ENCODE data around the gene MDH1.
A peak's percentile ranks its signal among the peaks of the same experiment; 100 is the strongest.
"Not testable (repeated sequence)": the region's sequence is repeated elsewhere in the genome, so short reads cannot be mapped to it uniquely, and the experiment has no call there.

MDH1 gene

DNA sequence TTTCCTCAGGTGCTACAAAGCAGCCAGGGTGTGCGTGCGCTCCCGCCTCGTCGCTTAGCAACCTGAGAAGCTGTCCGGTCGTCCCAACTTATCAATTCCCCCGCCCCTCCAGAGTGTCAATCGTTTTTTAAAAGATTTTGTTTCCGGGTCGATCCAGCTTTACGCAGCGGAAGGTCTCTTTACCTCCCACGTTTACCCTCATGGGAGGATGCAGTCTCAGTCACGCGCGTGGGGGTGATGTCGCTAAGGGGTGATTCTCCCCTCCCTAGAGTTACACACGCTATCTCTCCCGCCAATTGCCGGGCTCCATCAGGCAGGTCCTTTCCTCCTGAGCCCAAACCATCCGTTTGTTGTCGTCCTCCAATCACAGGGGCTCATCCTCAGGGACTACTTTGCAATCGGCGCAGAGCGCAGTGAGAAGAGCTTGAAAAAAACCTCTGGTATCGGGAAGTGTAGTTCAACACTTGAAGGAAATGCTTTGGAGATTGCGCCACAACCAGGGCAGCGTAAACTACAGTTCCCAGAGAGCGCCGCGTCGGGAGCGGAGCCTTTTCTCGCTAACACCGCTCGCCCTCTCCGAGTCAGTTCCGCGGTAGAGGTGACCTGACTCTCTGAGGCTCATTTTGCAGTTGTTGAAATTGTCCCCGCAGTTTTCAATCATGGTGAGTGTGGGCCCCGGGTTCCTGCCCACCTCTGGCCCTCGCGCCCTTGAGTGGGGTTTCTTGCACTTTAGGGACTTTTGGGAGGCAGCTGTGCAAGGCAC, at the start of gene MDH1, which contains the start of gene WDPCP:
MDH1 (plus strand) TSS at position 579 of the 763 bp plus-strand sequence; CDS start at position 660, 81 bp downstream.
WDPCP (minus strand) TSS at position 93 of the 763 bp plus-strand sequence. CDS start 206 bp downstream, outside the sequence.
- DNase-seq (ENCODE audit: low spot score): peak; percentile 98

DNA sequence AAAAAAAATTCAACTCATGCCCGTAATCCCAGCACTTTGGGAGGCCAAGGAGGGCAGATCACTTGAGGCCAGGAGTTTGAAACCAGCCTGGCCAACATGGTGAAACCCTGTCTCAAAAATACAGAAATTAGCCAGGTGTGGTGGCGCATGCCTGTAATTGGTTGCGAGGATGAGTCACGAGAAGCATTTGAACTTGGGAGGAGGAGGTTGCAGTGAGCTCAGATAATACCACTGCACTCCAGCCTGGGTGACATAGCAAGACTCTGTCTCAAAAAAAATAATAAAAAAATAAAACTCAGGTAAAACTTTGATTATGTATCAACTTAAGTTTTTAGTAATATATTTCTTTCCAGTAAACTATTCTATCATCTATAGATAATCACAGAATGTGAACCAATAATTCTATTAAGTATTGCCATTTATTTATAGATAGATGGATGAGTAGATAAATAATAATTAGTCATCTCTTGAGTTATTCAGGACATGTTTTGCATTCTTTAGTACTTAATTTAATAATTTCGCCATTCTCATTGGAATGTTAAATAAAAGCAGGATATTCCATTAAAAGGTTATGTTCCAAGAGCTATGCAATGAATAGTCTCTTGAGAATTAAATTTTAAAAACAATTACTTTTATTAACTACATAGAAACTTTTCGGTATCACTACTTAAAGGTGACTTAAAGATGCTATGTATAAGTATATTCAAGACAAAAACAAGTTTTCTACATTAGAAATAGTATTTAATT, 49.2 kb upstream of the MDH1 start:
- DNase-seq (ENCODE audit: low spot score): no peak

DNA sequence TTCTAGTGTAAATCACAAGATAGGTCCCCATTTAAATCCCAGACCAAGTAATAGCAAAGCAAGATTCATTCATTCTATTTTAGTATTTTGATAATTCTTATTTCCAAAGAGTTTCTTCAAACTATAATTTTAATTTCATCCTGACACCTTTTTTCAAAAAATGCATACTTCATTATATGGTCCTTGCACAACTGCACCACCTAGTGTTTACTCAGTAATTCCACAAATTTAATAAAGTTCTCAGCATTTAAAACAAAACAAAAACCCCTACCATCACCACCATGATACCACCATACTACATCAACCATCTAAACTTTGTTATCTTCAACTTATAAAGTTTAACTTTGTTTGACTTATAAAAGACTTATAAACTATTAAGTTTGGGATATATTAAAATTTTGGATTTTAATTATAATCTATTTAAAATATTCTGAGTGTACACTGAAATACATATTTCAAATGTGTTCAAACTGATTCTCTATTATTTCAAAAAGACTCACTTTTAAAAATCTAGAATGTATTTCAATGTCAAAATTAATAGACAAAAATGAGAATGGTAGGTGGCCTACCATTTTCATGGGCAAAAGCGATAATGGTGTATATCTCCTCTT, 44.6 kb upstream of the MDH1 start:
- DNase-seq (ENCODE audit: low spot score): peak; percentile 16

DNA sequence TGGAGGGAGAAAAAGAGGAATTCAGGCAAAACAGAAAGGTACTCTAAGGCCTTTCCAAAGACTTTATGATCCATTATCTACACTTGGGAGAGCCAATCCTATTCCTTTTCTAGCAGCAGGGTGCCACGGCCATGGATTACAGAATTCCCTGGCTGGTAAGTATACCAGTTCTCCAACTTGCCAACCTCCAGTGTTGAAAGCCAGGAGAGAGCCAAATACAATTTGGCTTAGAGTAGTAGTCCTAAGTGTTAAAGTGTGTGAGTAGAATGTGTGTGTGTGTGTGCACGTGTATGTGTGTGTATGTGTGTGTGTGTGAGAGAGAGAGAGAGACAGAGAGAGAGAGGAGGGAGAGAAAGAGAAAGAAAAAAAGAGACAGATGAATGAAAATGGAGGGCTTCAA, 43.7 kb upstream of the MDH1 start:
- no peak for DNase-seq (ENCODE audit: low spot score)

DNA sequence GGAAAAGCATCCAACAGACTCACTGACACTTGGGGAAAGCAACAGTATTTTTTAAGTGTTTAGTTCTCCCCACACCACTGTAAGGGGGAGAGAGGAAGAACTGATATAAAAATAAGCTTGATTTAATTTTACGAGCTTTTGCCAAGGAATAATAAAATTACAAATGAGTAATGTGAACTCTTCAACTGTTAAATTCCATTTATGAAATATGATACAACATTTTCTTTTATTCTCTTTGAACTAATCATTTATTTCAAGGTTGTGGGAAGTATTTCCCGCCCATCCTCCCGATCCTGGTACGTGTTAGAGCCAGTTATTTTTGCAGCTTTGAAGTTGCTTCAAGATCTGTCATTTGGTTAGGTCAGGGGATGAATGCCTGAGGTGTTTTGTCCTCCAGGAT, 35.7 kb upstream of the MDH1 start:
- no peak for DNase-seq (ENCODE audit: low spot score)

DNA sequence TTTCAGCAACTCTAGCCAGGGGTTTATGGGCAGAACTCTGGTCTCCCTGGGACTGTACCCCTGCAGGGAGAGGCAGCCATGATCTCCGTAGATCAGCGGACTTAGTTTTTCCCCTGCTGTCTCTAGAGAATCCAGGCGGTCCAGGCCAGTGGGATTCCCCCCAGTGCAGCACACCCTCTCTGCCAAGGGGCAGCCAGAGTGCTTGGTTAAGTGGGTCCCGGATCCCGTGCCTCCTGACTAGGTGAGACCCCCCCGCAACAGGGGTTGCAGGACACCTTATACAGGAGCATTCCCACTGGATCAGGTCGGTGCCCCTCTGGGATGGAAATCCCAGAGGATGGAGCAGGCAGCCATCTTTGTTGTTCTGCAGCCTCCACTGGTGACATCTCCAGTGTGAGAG, 33.5 kb upstream of the MDH1 start:
- no peak for DNase-seq (ENCODE audit: low spot score)

DNA sequence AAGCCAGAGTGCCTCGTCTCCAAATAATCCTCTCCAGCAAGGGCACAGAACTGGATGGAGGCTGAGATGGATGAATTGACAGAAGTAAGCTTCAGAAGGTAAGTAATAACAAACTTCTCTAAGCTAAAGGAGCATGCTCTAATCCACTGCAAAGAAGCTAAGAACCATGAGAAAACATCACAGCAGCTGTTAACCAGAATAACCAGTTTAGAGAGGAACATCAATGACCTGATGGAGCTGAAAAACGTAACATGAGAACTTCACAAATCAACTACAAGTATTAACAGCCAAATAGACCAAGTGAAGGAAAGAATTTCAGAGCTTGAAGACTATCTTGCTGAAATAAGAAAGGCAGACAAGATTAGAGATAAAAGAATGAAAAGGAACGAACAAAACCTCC, 32.8 kb upstream of the MDH1 start:
- DNase-seq (ENCODE audit: low spot score): no peak

DNA sequence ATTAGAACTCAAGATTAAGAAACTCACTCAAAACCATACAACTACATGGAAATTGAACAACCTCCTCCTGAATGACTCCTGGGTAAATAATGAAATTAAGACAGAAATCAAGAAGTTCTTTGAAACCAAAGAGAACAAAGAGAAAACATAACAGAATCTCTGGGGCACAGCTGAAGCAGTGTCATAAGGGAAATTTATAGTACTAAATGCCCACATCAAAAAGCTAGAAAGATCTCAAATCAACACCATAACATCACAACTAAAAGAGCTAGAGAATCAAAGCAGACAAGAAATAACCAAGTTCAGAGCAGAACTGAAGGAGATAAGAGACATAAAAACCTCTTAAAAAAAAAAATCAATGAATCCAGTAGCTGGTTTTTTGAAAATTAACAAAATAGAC, 30.9 kb upstream of the MDH1 start:
- not testable (repeated sequence) for DNase-seq (ENCODE audit: low spot score)

DNA sequence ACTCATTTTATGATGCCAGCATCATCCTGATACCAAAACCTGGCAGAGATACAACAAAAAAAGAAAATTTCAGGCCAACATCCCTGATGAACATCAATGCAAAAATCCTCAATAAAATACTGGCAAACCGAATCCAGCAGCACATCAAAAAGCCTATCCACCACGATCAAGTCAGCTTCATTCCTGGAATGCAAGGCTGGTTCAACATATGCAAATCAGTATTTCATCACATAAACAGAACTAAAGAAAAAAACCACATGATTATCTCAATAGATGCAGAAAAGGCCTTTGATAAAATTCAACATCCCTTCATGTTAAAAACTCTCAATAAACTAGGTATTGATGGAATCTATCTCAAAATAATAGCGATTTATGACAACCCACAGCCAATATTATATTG, 29.8 kb upstream of the MDH1 start:
- not testable (repeated sequence) for DNase-seq (ENCODE audit: low spot score)

DNA sequence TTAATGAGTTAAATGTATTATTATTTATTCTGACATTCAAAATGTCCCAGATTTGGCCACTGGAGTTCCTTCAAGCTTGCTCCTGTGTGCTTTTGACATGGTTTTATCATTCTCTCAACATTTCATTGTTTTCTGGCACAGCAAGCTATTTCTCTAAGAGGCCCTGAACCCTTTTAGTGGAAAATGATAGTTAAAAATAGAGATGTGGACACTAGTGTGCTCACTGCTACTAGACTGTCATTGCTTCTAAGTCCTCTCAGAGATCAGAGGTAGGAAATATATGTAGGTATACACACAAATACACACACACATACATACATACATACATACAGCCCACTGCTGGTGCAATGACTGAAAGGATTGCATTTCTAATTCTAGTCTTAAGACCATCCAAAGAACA, 26.0 kb upstream of the MDH1 start:
- DNase-seq (ENCODE audit: low spot score): no peak

DNA sequence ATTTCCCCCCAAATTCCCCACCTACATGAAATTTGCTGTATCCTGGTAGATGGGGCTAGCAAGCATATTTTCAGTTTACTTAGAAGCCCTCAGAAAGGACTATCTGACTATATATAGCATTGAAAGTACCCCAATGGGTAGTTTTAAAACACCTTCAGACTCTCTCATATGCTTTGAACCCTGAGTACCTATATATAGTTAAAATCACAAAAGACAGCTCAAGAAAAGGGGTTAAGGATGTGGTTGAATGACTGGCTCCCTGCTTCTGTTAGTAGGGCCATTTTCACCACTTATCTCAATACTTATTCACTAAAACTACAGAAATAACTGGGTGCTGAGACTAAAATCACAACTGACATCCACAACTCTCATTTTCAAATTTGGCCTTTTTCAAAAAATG, 19.0 kb upstream of the MDH1 start:
- no peak for DNase-seq (ENCODE audit: low spot score)

DNA sequence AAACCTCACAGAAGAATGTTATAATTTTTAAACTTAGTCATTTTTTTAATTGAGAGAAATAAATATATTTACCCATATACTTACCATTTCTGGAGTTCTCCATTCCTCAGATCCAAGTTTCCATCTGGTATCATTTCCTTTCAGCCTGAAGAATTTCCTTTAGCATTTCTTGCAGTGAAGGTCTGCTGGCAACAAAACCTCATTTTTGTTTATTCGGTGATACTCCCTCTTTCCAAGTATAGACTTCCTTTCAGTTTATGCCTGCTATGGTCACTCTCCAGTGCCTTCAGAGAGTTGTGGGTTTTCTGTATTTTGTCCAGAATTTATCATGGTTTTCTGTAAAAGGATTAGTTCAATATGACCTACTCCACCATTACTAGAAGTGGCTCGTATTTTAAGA, 17.5 kb upstream of the MDH1 start:
- DNase-seq (ENCODE audit: low spot score): no peak

DNA sequence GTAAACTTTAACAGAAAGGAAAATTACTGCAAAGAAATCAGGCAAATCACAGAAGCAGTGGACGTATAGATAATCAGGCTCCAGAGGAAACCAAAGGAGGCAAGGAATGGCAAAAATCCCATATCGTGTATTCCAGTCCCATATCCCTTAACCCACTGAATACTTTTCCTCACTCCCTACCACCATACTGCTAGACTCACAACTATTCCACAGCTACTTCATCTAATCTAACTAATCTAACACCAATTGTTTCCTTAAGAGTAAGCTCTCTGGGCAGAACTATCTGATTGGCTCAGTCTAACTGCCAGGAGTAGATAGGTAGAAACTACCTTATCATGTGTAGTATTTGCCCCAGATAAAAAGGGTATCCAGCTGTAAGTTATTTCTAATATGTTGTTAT, 16.8 kb upstream of the MDH1 start:
- DNase-seq (ENCODE audit: low spot score): no peak

DNA sequence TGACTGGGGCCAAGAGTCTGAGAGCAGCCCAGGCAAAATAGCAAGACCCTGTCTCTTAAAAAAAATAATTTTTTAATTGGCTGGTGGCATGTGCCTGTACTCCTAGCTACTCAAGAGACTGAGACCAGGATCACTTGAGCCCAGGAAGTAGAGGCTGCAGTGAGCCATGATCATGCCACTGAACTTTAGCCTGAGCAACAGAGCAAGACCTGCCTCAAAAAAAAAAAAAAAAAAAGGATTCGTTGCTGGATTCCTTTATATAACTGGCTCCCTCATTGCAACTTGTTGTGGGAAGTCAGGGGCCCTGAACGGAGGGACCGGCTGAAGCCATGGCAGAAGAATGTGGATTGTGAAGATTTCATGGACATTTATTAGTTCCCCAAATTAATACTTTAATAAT, 15.7 kb upstream of the MDH1 start:
- not testable (repeated sequence) for DNase-seq (ENCODE audit: low spot score)

DNA sequence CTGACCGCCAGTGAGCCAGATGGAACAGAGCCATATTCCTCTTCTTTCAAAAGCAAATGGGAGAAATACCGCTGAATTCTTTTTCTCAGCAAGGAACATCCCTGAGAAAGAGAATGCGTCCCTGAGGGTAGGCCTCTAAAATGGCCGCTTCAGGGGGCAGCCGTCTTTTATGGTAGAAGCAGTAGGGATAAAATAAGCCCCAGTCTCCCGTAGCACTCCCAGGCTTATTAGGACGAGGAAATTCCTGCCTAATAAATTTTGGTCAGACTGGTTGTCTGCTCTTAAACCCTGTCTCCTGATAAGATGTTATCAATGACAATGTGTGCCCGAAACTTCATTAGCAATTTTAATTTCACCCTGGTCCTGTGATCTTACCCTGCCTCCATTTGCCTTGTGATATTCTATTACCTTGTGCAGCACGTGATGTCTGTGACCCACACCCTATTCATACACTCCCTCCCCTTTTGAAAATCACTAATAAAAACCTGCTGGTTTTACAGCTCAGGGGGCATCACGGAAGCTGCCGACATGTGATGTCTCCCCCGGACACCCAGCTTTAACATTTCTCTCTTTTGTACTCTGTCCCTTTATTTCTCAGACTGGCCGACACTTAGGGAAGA, 14.9 kb upstream of the MDH1 start:
- DNase-seq (ENCODE audit: low spot score): not testable (repeated sequence)

DNA sequence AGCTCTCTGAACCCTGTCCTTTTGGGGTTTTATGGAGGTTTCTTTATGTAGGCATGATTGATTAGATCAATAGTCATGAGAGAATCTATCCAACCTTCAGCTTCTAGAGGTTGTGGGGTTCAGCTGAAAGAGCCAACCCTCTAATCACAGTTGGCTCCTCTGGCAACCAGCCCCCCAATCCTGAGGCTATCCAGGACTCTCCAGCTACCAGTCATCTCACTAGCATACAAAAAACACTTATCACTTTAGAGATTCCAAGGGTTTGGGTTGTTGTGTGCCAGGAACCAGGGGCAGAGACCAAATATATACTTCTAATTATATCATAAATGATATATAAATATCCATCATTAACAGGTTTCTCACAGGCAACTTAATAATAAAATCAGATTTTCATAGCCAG, 12.2 kb upstream of the MDH1 start:
- no peak for DNase-seq (ENCODE audit: low spot score)

DNA sequence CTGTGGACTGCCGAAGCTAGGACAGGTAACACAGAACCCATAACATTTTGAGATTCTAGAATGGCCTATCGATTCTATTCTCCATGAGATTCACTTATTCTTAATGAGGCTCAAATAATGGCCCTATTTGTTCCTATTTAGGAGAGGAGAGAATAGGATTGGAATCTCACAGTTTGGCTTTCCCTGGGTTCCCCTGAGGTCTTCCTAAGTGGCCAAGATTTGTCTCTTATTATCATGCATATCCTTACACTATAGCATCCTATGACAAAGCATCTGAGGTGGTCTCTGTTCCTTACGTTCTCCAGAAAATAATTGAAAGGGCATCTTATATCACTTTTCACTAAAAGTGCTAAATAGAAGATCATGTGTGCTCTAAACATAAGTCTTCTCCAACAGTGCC, 10.0 kb upstream of the MDH1 start:
- DNase-seq (ENCODE audit: low spot score): no peak

DNA sequence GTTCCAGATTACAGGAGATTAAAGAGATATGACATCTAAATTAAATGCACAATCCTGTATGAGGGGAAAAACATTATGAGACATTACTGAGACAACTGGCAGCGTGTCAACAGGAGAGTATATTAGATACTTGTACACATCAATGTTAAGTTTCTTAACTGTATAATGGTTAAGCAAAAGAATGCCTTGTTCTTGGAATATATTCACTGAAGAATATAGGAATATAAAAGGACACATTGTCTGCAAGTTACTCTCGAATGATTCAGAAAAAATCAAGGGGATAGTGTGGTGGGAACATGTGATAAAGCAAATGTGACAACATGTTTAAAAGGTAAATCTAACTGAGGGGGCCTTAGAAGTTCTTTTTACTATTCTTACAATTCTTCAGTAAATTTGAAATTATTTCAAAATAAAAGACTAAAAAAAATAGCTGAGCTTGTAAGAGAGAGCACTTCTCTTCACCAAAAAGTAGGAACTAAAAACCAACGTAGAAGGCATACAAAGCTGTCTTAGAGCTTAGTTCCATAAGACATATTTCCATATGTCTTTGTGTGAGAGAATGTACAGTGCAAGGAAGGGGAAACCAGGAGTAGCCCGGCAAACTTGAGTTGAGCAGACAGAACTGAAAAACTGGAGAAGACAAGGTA, 8.0 kb upstream of the MDH1 start:
- DNase-seq (ENCODE audit: low spot score): no peak

DNA sequence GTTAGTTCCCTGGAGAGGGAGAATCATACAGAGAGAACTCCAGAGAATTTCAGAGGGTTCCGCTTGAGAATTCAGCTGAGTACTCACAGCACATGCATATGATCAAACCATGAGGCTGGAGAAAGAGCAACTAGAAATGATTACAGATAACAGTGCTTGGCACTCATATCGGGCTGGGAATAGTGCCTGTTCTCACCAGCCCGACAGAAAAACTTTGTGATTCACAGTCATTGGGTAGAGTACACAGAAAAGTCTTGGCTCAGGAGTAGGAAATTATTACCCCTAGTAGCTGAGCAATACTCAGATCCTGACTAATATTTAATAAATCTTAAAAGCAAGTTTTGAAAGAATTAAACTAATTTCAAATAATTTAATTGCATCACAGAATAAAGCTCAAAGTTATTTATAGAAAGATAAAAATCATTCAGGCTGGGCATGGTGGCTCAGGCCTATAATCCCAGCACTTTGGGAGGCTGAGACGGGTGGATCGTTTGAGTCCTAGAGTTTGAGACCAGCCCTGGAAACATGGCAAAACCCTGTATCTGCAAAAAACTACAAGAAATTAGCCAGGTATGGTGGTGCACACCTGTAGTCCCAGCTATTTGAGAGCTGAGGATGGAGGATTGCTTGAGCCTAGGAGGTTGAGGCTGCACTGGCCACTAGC, 7.3 kb upstream of the MDH1 start:
- no peak for DNase-seq (ENCODE audit: low spot score)

DNA sequence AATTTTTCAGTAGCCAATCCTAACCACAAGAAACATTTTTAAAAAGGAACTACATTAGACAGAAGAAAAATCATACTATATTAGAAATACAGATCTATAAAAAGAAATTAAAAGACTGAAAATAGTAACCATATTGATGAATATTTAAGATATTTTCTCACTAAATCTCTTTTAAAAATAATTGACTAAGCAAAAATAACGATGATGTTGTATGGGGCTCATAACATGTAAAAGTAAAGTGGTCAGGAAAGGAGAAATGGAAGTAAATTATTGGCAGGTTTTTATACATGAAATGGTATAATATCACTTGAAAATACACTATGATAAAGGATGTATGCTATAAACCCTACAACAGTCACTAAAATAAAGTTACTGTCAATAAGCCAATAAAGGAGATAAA, 5.9 kb upstream of the MDH1 start:
- DNase-seq (ENCODE audit: low spot score): no peak

DNA sequence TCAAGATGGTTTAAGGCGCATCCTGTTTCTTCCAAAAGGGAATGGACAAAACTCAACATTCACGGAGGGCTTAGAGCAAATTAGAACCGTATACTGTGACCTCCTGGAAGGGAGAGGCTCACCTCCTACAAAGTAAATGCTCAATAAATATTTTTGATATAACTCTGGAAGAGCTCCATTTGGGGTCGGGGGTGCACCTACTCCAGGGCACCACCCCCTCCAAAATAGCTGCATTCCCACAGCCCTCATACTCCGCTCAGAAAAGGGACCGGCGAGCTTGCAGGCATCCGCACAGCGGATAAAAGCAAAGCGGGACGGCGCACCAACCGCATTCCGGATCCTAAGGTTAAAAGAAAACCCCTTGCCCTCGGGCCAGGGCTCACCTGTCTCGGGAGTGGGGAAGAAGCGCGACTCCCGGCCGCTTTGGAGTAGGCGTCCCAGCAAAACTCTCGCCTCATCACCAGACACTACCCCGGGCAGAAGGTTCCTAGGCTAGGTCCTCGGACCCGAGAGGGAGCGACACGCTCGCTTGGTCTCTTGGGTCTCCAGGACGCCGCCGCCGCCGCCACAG, 864 bp upstream of the MDH1 start:
- DNase-seq (ENCODE audit: low spot score): peak; percentile 11
